CD4-positive, alpha-beta T cell treated with Interleukin-6 for 4 hours (primary cell): ENCODE data around the gene GARIN5B.

Experiments
- DNase-seq: peaks from one replicate; pipeline ENCODE4 v3.0.0-alpha.2; 2020; ENCODE audit warnings: mixed read lengths

Gene GARIN5B

GRCh38 chr19:55387736-55388497 is 24.9 kb upstream of the GARIN5B start:
- DNase-seq: no peak

DNA sequence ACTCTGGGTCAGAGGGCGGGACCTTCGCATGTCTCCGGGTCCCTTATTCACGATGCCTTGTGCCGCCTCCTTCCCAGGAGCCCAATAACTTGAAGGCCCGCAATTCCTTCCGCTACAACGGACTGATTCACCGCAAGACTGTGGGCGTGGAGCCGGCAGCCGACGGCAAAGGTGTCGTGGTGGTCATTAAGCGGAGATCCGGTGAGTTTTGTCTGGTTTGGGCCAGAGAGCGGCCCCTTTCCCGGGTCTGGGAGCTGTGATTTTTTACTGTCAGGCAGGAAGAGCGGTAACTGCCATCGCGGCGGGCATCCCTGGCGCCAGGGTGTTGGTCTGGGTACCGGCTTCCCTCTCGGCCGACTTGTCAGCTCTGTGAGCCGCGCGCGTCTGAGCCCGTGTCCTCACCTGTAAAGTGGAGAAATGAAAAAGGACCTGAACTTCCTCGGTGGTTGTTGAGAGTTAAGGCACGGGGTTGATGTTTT is 23.5 kb upstream of the GARIN5B start:
- peak; percentile 29 for DNase-seq

DNA sequence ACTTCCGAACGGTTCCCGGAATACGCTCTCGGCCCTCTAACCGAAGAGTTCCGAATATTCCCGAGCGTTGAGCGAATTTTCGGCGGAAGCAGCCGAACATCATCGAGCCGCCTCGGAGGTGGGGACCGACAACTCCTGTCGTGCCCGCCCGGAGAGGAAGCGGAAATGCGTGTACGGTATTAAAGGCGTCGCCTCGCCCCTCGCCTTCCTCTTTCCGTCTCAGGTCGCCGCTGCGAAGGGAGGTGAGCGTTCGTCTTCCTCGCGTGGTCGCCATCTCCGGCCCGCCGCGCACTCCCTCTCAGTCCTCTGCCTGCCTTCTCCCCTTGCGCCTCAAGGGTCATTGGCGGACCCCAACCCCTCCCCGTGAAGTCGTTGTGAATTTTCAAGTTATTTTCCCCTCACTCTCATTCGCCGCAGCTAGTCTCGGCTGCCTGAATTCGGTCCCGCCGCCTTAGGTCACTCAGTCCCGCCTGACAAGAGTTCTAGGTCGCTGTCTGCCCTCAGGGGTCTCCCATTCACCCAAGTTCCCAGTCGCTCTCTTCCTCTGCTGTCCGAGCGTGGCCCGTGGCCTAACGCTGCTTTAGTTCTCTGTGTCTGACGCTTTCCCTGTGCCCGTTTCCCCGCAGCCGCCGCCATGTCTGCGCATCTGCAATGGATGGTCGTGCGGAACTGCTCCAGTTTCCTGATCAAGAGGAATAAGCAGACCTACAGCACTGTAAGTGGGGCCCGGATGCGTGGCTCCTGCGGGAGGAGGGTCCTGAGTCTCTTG is 22.8 kb upstream of the GARIN5B start, which contains the start of gene RPL28:
Gene RPL28 (plus strand): TSS at position 209 of the 769 bp plus-strand sequence. CDS start 426 bp downstream, at position 635.
- DNase-seq: peak; percentile 98

- peak; percentile 96 for DNase-seq
Observed at GRCh38 chr19:55384920-55385723, 22.1 kb upstream of the GARIN5B start.

GRCh38 chr19:55384131-55384919 is 21.3 kb upstream of the GARIN5B start, which contains the start of gene TMEM238:
TMEM238 (minus strand) TSS chr19:55384292; CDS start chr19:55384259, 33 bp downstream.
- DNase-seq: peak; percentile 59

DNA sequence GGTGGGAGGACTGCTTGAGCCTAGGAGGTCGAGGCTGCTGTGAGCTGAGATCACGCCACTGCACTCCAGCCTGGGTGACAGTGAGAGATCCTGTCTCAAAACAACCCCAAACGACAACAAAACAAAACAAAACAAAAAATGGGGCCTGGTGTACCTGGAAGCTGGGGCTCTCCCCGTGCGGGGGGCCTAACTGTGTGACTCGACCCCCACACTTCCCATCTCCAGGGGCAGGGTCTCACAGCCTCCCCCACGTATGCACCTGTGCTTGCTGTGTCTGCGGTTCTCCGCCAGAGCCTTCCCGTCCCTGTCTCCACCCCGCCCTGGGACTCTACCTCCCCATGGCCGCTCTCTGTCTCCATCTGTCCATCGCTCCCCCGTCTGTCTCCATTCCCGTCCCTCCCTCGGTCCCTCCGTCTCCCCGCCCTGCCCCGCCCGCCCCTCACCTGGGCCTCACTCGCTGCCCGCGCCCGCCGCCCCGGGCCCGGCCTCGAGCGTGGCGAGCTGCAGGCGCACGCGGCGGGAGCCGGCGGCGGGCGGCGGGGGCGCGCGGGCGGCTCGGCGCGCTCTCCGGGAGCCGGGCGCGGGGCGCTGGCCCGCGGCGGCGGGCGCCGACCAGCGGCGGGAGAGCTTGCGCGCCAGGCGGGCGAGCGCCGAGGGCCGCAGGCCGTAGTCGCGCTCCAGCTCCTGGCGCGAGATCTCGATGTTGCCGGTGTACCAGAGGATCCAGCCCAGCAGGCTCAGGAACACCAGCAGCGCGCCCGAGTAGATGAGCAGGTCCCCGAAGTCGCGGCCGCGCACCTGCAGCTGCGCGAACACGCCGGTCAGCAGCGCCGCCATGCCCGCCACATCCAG is 20.4 kb upstream of the GARIN5B start:
- peak; percentile 62 for DNase-seq

DNA sequence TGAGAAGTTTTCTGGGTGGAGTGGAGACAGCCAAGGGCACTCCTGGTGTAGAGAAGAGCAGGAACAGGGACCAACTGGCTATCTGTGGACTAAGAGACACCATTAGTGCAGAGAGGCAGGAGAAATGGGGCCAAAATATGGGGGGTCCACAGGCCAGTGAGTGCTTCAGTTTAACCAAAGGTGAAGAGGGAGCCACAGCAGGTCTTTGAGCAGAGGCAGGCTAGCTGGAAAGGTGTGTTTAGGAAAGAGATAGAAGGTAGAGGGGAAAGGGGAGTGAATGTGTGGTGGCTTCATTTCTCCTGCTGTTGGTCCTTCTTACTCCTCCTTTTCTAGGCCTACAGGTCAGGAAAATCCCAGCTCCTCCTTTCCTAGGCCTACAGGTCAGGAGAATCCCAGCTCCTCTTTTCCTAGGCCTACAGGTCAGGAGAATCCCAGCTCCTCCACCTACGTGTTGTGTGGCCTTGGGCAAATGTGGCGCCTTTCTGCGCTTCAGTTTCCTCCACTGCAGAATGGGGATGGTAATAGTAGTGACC is 19.5 kb upstream of the GARIN5B start:
- DNase-seq: no peak

DNA sequence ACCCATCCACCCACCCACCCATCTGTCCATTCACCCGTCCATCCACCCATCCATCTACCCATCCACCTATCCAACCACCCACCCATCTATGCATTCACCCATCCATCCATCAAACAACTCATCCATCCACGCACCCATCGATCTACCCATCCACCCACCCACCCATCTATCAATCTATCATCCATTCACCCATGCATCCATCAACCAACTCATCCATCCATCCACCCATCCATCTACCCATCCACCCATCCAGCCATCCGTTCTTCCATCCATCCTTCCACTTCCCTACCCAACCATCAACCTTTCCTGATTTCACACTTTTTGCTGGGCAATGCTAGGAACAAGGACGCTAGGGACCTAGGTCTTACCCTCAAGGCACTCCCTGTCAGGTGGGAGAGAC is 19.0 kb upstream of the GARIN5B start:
- DNase-seq: no peak

GRCh38 chr19:55379174-55379573 is 16.1 kb upstream of the GARIN5B start:
- no peak for DNase-seq

DNA sequence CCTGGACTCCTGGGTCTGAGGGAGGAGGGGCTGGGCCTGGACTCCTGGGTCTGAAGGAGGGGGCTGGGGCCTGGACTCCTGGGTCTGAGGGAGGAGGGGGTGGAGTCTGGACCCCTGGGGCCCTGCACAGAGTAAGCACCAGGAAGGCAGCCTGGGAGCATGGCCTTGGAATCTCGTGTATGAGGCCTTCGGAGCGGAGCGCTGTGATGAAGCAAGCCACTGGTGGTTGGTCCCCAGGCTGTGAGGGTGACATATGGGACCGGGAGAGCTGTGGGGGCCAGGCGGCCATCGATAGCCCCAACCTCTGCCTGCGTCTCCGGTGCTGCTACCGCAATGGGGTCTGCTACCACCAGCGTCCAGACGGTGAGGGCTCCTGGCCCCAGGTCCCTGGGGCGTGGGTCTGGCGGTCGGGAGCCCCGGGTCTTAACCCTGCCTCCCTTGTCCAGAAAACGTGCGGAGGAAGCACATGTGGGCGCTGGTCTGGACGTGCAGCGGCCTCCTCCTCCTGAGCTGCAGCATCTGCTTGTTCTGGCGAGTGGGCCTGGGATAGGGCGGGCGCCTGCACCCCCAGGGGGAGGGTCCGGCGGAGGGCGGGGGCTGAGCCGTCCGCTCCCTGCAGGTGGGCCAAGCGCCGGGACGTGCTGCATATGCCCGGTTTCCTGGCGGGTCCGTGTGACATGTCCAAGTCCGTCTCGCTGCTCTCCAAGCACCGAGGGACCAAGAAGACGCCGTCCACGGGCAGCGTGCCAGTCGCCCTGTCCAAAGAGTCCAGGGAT is 14.5 kb upstream of the GARIN5B start:
- DNase-seq: no peak

- no peak for DNase-seq
Observed at GRCh38 chr19:55376241-55376933, 13.3 kb upstream of the GARIN5B start, which contains the start of gene TMEM190. TMEM190 (plus strand) TSS chr19:55376826; CDS start chr19:55376854, 28 bp downstream.

- no peak for DNase-seq
Observed at GRCh38 chr19:55373993-55374757, 11.1 kb upstream of the GARIN5B start.

DNA sequence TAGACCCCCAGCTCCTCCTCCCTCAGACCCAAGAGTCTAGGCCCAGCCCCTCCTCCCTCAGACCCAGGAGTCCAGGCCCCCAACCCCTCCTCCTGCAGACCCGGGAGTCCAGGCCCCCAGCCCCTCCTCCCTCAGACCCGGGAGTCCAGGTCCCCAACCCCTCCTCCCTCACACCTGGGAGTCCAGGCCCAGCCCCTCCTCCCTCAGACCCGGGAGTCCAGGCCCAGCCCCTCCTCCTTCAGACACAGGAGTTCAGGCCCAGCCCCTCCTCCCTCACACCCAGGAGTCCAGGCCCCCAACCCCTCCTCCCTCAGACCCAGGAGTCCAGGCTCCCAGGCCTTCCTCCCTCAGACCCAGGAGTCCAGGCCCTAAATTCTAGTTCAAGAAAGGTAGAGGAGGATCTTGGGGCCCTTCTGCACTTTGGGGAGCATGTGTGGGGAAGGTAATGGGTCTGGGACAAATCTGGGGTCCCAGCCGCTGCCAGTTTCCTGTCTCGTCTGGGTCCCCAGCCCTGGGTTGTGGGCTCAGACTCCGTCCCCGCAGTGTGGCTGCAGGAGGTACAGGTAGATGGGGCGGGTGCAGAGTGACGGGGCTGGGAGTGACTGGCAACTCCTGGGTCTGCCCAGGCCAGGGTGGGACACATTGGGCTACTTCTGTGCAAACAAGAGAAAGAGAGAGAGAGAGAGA is 10.4 kb upstream of the GARIN5B start:
- DNase-seq: no peak

GRCh38 chr19:55372316-55373081 is 9.4 kb upstream of the GARIN5B start:
- no peak for DNase-seq

DNA sequence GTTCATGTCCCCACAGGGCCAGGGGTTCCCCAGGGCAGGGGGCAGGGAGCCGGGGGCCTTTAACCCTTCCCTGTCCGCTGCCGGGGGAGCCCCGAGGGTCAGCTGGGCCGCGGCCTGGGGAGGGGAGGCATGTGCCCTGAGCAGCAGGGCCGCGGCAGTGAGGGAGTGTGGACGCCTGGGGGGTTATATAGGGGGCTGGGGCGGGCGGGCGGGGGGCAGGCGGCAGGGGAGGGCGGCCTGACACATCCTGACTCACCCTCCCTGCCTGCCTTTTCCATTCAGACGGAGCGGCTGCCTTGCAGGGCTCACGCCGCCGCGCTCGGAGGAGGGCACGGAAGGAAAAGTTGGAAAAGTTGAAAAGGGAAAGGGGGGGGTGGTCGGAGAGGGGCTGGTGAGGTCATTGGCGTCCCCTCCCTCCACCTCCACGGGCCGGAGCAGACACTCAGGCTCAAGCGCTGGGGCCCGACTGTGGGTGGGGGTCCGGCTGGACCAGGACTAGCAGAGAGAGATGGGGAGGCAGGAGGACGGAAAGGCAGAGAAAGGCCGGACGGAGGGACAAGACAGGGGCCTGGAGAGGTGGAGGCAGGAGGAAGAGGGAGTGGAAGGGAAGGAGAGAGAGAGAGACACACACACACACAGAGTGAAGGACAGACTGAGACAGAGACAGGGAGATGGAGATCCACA is 7.4 kb upstream of the GARIN5B start, which contains the start of gene IL11:
Gene IL11 (minus strand): TSS at position 159 of the 684 bp plus-strand sequence. CDS start 153 bp downstream, at position 6.
- DNase-seq: no peak

DNA sequence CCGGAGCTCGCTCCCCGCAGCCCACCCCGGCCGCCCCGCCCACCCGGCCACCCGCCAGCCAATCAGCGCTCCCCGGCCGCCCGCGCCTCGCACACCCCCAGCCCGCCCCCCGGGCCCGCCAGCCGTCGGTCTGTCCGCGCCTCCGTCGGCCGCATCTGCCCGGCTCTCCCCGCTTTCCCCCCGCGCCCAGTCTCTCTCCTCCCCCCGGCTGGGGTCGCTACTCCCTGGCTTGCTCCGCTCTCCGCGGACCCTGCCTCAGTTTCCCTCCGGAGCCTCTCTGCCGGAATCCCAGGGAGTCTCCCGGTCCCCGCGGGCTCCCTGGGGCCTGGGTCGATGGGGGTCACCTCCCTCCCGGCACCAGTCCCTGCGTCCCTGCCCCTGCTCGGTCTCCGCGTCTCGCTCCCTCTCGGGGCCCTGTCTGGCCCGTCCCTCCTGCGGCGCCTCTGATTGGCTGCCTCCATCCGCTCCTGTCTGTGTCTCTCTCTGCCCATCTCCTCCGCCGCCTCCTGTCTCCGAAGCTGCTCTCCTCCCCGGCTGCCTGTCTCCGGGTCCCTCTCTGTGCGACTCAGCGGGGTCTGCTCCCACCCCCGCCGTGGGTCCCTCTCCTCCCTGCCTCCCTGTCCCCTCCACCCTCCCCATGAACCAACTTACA is 6.7 kb upstream of the GARIN5B start:
- DNase-seq: peak; percentile 43
